GM12801 (cell line): ENCODE measurements around the gene YPEL4.

ENCODE experiments used
- CTCF ChIP-seq: IDR thresholded peaks from one replicate; pipeline ENCODE4 v1.5.1; 2011; ENCODE audit warnings: control low read depth; ENCODE audit not compliant: insufficient read length; ENCODE audit errors: extremely low read depth

The YPEL4 gene

GRCh38 chr11:57620467-57620866 lies 29.2 kb downstream of the YPEL4 start:
- no peak for TF ChIP-seq CTCF

GRCh38 chr11:57619331-57619730 lies 30.4 kb downstream of the YPEL4 start:
- TF ChIP-seq CTCF: no peak

- TF ChIP-seq CTCF: no peak
Observed at GRCh38 chr11:57618438-57618837, 31.3 kb downstream of the YPEL4 start.

- no peak for TF ChIP-seq CTCF
Observed at GRCh38 chr11:57616595-57616994, 33.1 kb downstream of the YPEL4 start.

GRCh38 chr11:57615308-57615707 lies 34.4 kb downstream of the YPEL4 start:
- TF ChIP-seq CTCF: no peak

- no peak for TF ChIP-seq CTCF
Observed at GRCh38 chr11:57614234-57614772, 35.4 kb downstream of the YPEL4 start.

GRCh38 chr11:57610170-57610569 lies 39.5 kb downstream of the YPEL4 start:
- TF ChIP-seq CTCF: no peak

- no peak for TF ChIP-seq CTCF
Observed at GRCh38 chr11:57605028-57605420, 44.7 kb downstream of the YPEL4 start.
